GM19193 (cell line): ENCODE data around the gene PIP5K1A.

Experiments
- POLR2A ChIP-seq: IDR thresholded peaks from 4 replicates; pipeline ENCODE4 v1.6.1; 2011; ENCODE audit not compliant: insufficient read depth, insufficient read length; ENCODE audit errors: extremely low read depth

The PIP5K1A gene

DNA sequence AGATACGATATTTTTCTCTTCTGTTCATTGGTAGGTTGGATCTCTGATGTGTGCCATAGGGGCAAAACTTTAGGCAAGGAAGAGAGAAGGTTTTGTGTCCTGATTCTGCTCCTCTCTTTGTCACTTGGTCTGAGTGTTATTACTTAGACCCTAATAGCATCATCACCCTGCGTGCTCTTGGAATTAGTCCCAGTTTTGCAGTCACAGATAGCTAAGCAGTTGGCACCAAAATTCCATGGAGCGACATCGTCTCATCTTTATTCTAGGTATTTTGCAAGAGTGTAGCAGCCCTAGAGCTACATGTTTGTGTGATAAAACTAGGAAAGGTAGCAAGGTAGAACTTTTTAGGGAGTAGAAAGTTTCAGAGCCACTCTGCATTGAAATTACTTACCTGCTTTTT, 23.8 kb downstream of the PIP5K1A start:
- TF ChIP-seq POLR2A = no peak

DNA sequence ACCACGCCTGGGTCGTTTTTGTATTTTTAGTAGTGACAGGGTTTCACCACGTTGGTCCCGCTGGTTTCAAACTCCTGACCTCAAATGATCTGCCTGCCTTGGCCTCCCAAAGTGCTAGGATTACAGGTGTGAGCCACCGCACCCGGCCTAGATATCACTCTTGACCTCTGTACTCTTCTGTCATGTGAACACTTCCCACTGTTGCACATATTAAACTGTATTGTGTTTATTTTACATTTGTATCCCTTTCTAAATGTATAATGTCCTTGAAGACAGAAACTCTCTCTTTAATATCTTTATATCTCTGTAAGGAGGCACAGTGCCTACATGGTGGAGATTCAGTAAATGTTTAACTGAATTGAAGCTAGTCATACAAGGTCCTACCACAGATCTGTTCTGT, 36.9 kb downstream of the PIP5K1A start:
- TF ChIP-seq POLR2A = no peak

DNA sequence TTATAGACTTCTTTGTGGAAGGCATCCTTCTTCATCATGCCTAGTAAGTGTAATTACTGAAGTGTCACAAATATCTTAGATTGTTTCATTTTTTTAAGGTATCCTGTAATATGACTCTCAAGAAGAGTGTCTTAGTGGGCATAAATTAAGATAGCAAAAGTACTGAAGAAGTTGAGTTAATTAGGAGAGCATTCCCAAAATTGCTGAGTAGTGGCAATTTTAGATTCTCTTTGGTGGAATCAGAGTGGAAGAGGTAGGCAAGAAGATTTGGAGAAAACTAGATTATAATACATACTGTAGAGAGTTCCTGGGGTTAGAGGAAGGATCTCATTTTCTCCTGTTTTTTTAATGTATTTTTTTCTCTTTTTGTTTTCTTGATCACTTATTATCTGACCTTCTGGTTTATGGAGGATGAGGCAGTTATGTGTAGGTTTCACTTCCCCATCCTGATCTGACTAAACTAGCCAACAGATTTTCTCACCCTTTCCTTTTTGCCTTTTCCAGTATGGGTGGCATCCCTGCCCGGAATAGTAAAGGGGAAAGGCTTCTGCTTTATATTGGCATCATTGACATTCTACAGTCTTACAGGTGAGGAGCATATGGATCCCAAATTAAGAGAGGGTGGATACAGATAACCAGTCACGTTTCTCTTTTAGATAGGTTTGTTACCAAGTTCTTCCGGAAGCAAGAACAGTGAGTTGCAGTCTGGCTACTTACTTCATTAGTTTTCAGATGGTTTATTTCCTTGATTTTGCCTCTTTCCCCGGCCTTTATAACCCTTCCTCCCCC, 39.5 kb downstream of the PIP5K1A start:
- TF ChIP-seq POLR2A = no peak

DNA sequence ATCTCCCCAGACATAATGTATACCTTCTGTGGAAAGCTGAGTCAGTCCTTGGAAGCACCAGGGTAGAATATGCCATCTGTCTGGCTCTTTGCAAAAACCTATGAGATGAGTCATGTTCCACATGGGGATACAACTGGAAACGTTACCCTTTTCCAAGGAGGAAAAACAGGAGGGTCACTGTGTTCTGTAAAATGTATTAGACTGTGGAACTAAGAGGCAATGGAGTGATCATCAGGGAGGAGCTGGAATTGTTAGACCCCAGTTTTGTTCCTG, 40.1 kb downstream of the PIP5K1A start:
- TF ChIP-seq POLR2A = no peak

DNA sequence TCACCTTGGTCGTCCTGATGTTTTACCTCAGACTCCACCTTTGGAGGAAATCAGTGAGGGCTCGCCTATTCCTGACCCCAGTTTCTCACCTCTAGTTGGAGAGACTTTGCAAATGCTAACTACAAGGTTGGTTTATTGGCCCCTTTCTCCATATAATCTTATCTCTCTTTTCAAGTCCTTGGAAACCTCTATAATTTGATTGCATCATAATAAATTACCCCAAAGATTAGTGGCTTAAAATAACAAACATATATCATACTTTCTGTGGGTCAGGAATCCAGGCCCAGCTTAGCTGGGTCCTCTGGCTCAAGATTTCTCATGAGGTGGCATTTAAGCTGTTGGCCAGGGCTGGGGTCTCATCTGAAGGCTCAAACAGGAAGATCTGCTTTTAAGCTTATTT, 44.1 kb downstream of the PIP5K1A start:
- no peak for TF ChIP-seq POLR2A

DNA sequence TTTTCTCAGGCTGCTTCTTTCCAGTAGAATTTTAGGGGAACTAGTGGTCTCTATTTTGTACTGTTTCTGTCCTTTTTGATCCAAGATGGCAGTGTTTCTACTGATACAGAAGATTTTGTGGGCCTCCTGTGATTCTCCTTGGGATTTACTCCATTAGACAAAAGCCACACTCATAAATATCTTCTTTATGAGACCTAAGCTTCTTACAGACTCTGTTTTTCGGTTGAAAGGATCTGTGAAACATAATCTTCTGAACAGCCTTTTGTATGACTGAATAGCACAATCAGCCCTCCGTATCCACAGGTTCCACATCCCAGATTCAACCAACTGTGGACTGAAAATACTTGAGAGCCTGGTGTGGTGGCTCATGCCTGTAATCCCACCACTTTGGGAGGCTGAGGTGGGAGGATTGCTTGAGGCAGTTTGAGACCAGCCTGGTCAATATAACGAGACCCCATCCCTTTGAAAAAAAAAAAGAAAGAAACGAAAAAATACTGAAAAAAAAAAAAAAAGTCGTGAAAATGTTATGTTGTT, 45.4 kb downstream of the PIP5K1A start:
- no peak for TF ChIP-seq POLR2A

DNA sequence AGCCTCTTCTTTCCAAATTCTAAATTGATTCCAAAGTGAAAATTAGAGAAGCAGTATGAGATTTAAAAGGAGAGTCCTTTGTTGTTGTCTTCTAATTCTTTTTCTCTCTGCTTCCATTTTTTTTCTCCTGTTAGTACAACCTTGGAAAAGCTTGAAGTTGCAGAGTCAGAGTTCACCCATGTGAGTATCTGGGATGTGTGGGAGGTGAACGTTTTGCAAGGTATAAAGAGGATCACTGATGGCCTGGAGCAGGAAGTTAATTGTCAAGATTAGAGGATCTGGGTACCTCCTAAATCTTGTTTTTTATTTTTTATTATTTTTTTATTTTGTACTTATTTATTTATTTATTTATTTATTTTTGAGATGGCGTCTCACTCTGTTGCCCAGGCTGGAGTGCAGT, 48.4 kb downstream of the PIP5K1A start:
- no peak for TF ChIP-seq POLR2A

DNA sequence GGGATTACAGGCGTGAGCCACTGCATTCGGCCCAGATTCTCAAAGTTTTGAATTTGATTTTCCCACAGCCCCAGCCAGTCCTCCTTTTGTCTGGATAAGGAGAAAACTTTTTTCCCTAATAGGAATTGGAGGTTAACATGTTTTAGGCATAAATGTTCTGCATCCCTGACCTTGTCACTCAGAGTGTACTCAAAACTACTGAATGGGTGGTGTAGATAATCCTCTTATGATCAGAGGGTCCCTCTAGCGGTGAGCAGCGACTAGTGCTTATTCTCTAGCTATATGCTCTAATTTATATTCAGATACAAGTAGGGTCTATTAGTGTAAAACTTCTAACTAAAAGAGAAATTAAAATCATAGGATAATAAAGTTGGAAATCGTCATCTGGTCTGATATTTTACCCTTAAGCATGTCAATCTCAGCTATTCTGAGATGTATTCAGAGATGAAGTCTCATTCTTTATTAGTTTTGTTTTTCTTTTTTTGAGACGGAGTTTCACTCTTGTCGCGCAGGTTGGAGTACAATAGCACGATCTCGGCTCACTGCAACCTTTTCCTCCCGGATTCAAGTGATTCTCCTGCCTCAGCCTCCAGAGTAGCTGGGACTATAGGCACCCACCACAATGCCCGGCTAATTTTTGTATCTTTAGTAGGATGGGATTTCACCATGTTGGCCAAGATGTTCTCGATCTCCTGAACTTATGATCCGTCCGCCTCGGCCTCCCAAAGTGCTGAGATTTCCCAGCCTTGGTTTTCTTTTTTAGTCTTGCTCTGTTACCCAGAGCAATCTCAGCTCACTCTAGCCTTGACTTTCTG, 53.5 kb downstream of the PIP5K1A start:
- TF ChIP-seq POLR2A = no peak

DNA sequence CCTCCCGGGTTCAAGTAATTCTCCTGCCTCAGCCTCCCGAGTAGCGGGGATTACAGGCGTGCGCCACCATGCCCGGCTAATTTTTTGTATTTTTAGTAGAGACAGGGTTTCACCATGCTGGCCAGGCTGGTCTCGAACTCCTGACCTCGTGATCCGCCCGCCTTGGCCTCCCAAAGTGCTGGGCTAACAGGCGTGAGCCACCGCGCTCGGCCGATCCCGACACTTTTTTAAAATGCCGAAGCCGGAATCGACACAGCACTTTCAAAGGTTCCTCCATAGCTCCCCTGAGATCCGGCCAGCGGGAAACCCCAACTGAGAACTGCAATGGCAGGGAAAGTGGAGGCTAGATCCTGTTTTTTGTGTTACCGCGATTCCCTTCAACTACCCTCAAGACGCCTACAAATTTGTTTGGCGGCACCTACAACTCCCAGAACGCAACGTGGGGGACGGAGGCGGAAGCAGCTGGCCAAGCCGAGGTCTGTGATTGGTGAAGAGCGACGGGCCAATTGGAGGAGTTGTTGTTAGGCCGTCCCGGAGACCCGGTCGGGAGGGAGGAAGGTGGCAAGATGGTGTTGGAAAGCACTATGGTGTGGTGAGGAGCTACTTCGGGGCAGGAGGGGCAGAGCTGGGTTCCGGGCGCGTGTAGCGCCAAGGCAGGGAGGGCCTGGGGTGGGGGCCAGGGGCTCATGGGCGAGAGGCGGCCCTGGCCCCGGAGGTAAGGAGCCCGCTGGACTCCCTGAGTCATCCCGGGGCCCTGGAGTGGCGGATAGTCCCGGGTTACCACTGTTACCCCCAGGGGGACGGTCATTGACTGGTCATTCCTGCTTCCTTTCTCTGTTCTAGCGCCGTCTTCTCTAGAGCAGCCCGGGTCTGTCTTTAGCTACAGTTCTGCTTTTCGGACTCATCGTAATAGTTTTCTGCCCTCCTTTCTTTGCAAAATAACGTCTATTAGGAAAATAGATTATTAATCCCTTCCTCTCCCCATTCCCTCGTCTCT, 56.2 kb downstream of the PIP5K1A start, which contains the start of gene PSMD4:
Gene PSMD4, plus strand, starts transcription at position 518 of the 997 bp plus-strand sequence. Its CDS starts 49 bp downstream, at position 567.
- peak; percentile 90 for TF ChIP-seq POLR2A

DNA sequence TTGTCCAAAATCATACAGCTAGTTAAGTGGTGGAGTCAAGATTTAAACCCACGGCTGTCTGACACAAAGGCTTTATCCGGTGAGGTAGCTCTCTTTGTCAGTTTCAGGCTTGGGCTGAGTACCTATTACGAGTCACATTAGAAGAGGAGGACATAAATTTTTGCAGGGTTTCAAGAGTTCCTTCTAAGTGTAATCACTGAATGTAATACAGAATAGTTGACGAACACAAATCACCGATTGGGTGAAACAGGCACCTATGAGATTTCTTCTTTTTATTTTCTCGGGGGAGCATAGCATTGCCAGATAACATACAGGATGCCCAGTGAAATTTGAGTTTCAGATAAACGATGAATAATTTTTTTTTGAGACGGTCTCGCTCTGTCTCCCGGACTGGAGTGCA, 57.0 kb downstream of the PIP5K1A start:
- TF ChIP-seq POLR2A = no peak

DNA sequence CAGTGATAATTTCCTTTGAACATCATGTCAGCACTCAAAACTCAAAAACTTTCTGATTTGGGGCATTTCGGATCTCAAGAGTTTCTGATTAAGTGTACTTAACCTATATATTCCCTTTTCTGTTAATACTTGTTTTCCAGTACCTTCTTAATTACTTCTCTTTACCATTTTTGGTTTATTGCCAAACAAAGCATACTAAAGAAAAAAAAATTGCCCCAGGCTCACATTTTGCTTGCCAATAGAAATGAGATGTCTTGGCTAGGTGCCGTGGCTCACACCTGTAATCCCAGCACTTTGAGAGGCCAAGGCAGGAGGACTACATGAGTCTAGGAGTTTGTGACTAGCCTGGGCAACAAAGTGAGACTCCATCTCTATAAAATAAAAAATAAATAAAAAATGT, 61.0 kb downstream of the PIP5K1A start:
- TF ChIP-seq POLR2A = no peak

DNA sequence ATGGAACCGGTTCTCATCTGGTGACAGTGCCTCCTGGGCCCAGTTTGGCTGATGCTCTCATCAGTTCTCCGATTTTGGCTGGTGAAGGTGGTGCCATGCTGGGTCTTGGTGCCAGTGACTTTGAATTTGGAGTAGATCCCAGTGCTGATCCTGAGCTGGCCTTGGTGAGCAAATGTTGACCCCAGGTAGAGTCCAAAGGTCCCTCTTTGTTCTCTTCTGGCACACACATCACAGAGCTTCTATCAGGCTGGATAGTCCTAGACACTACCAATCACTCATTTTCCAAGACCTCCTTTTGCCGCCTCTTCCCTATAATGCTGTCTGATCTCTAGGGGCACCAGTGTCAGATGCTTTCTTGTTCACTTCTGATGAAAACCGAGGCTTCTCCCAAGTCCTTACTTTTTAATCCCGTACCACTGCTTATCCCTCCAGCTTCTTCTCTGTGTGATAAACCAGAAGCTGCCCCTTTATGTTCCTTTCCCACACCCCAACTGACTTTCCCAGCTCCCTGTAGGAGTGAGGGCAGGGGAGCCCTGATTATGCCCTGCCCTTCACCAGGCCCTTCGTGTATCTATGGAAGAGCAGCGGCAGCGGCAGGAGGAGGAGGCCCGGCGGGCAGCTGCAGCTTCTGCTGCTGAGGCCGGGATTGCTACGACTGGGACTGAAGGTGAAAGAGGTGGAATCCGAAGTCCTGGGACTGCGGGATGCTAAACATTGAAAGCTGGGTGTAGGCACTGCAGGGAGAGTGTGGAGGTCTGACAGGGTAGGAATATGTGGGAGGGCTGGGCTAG, 67.3 kb downstream of the PIP5K1A start:
- no peak for TF ChIP-seq POLR2A

DNA sequence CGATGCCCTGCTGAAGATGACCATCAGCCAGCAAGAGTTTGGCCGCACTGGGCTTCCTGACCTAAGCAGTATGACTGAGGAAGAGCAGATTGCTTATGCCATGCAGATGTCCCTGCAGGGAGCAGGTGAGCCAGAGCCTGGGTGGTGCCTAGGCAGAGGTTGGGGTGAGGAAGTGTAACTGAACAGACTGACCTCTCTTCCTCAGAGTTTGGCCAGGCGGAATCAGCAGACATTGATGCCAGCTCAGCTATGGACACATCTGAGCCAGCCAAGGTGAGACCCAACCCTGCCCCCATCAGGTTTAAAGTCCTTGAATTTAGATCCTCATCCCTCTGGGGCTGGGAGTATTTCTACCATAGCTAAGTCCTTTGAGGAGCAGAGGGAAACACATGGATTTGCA, 68.0 kb downstream of the PIP5K1A start:
- no peak for TF ChIP-seq POLR2A

DNA sequence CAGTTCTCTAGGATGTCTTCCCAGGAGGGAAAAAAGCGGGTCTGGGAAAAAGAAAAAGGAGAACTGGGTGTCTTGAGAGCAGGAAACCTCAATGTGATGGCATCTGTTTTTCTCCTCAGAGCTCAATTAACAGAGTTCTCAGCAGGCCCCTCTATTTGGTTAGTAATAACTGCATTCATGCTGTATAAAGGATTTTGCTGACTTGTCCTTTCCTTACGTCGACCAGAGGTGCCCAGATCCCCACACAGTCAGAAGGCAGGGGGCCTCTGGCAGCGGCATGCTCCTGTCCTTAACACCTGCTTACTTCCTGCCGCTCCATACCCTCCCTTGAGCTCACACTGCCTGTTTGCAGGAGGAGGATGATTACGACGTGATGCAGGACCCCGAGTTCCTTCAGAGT, 68.5 kb downstream of the PIP5K1A start:
- TF ChIP-seq POLR2A = no peak
